ENCODE data around the gene CDCA3. TPM values are rescaled to one million over a fixed set of nuclear protein-coding genes. Genes with fewer than 3 reads are reported as not detected.

The CDCA3 gene
- total RNA-seq, 4 donors from 2014 or later = 2.0 to 7.1 (median 2.9) TPM

DNA sequence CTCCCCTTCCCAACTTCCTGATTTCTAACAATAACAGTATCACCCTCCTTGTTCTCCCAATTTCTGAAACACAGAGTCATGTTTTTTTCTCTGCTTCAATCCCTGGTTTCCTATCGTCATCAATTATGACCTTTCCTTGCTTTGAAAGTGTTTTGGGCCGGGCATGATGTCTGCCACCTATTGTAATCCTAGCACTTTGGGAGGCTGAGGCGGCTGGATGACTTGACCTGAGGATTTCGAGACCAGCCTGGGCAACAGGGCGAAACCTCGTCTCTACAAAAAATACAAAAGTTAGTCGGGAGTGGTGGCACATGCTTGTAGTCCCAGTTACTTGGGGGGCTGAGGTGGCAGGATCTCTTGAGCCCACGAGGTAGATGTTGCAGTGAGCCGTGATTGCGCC is 42.0 kb downstream of the CDCA3 start:
- DNase-seq (ENCODE audit: low spot score in 2 of 2) = no peak
- 82 to 87% methylated on average over 10 of the region's 10 CpGs for WGBS, 2 donors
- H3K4me3 ChIP-seq (ENCODE audit: low read depth, poor library complexity, severe bottlenecking) = no peak overlapping the region
- intact Hi-C loops (cut with DNase I; ENCODE audit: low total_unique reads) = loop anchor here (10.0 kb wide), 1 partner anchor 1814 kb away; no protein-coding TSS in a partner anchor
- TF ChIP-seq POLR2A (IDR thresholded peaks at IDR 0.05) = no peak
- TF ChIP-seq, protein P1, sequence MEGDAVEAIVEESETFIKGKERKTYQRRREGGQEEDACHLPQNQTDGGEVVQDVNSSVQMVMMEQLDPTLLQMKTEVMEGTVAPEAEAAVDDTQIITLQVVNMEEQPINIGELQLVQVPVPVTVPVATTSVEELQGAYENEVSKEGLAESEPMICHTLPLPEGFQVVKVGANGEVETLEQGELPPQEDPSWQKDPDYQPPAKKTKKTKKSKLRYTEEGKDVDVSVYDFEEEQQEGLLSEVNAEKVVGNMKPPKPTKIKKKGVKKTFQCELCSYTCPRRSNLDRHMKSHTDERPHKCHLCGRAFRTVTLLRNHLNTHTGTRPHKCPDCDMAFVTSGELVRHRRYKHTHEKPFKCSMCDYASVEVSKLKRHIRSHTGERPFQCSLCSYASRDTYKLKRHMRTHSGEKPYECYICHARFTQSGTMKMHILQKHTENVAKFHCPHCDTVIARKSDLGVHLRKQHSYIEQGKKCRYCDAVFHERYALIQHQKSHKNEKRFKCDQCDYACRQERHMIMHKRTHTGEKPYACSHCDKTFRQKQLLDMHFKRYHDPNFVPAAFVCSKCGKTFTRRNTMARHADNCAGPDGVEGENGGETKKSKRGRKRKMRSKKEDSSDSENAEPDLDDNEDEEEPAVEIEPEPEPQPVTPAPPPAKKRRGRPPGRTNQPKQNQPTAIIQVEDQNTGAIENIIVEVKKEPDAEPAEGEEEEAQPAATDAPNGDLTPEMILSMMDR (IDR thresholded peaks at IDR 0.05) = no peak

DNA sequence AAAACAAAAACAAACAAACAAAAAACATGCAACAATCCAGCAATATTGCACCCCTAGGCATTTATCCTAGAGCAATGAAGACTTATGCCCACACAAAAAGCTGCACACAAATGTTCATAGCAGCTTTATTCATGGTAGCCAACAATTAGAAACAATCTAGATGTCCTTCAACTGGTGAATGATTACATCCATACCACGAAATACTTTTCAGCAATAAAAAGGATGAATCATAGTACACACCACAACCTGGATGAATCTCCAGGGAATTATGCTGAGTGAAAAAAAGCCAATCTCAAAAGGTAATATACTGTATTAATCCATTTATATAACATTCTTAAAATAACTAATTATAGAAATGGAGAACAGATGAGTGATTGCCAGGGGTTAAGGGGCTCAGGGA is 43.9 kb downstream of the CDCA3 start:
- WGBS, 2 donors = 42 to 62% methylated on average over 1 of the region's 1 CpG
- intact Hi-C loops (cut with DNase I; ENCODE audit: low total_unique reads) = loop anchor here (10.0 kb wide), 1 partner anchor 1812 kb away; no protein-coding TSS in a partner anchor
- no peak overlapping the region for H3K4me3 ChIP-seq (ENCODE audit: low read depth, poor library complexity, severe bottlenecking)
- no peak for DNase-seq (ENCODE audit: low spot score in 2 of 2)
- TF ChIP-seq POLR2A (IDR thresholded peaks at IDR 0.05) = no peak
- TF ChIP-seq, protein P1 (IDR thresholded peaks at IDR 0.05) = no peak

DNA sequence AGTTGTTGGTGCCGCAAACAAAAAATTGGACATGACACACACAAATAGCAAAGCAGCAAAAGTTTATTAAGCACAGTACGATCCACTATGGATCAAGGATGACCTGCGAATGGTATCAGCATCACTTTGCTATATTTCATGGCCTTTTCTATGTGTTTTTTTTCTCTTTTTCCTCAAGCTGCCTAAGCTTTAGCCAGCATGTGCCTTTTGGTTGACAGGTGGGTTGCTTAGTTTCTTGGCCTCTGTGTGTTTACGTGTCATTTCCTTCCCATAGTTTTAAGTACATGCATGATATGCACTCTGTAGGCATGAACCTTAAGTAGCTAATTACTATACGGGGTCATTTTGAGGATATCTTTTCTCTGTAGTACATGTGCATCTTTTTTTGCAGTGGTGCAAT is 51.9 kb downstream of the CDCA3 start:
- no peak overlapping the region for H3K4me3 ChIP-seq (ENCODE audit: low read depth, poor library complexity, severe bottlenecking)
- no peak for TF ChIP-seq POLR2A (IDR thresholded peaks at IDR 0.05)
- TF ChIP-seq, protein P1 (IDR thresholded peaks at IDR 0.05) = no peak
- intact Hi-C loops (cut with DNase I; ENCODE audit: low total_unique reads) = no loop called here
- 92 to 94% methylated on average over 5 of the region's 5 CpGs for WGBS, 2 donors
- no peak for DNase-seq (ENCODE audit: low spot score in 2 of 2)

Other genes with a start within 250 kb of the CDCA3 start
- gene CHD4, start 243.9 kb downstream of the CDCA3 start, total RNA-seq = 100 to 1,000 TPM; 167 to 235 (median 205) TPM
- 10 to 100 TPM; 11.0 to 16.4 (median 12.4) TPM for gene LPAR5, start 215.3 kb downstream of the CDCA3 start, total RNA-seq
- 1 to 10 TPM in 2 of 4 donors, under 1 TPM in 2; 0.42 to 8.6 (median 0.76) TPM for gene ACRBP, start 203.9 kb downstream of the CDCA3 start, total RNA-seq
- gene ING4, start 188.2 kb downstream of the CDCA3 start, total RNA-seq = 10 to 100 TPM; 40.8 to 63.6 (median 56.0) TPM
- 10 to 100 TPM; 22.7 to 79.9 (median 33.7) TPM for gene ZNF384, start 161.9 kb downstream of the CDCA3 start, total RNA-seq
- not detected for gene PIANP, start 150.5 kb downstream of the CDCA3 start, total RNA-seq
- 10 to 100 TPM; 46.3 to 64.6 (median 56.6) TPM for gene COPS7A, start 127.2 kb downstream of the CDCA3 start, total RNA-seq
- gene MLF2, start 98.1 kb downstream of the CDCA3 start, total RNA-seq = 100 to 1,000 TPM; 140 to 196 (median 175) TPM
- gene PTMS, start 84.9 kb downstream of the CDCA3 start, total RNA-seq = 100 to 1,000 TPM in 2 of 4 donors, 10 to 100 TPM in 2; 91.6 to 131 (median 114) TPM
- 1 to 10 TPM in 1 of 4 donors, under 1 TPM in 1, not detected in 2; 0.52 to 1.1 TPM for gene LAG3, start 78.8 kb downstream of the CDCA3 start, total RNA-seq
- gene CD4, start 61.8 kb downstream of the CDCA3 start, total RNA-seq = 1 to 10 TPM; 2.9 to 7.0 (median 3.6) TPM
- gene GPR162, start 29.5 kb downstream of the CDCA3 start, total RNA-seq = 1 to 10 TPM in 2 of 4 donors, under 1 TPM in 1, not detected in 1; 0.65 to 1.4 (median 1.3) TPM
- gene P3H3, start 22.9 kb downstream of the CDCA3 start, total RNA-seq = 10 to 100 TPM in 2 of 4 donors, 1 to 10 TPM in 2; 8.8 to 18.2 (median 11.8) TPM
- 1 to 10 TPM in 1 of 4 donors, under 1 TPM in 2, not detected in 1; 0.17 to 1.2 (median 0.52) TPM for gene GNB3, start 10.4 kb downstream of the CDCA3 start, total RNA-seq
- 10 to 100 TPM; 61.9 to 79.3 (median 72.5) TPM for gene USP5, start 864 bp upstream of the CDCA3 start, total RNA-seq
- gene TPI1, start 16.2 kb upstream of the CDCA3 start, total RNA-seq = 100 to 1,000 TPM; 265 to 558 (median 432) TPM
- 10 to 100 TPM in 3 of 4 donors, 1 to 10 TPM in 1; 6.8 to 14.7 (median 11.5) TPM for gene SPSB2, start 22.0 kb upstream of the CDCA3 start, total RNA-seq
- 10 to 100 TPM in 1 of 4 donors, 1 to 10 TPM in 3; 6.4 to 11.5 (median 8.2) TPM for gene LRRC23, start 53.5 kb upstream of the CDCA3 start, total RNA-seq
- 1 to 10 TPM; 3.6 to 7.9 (median 6.1) TPM for gene ENO2, start 63.3 kb upstream of the CDCA3 start, total RNA-seq
- 100 to 1,000 TPM in 1 of 4 donors, 10 to 100 TPM in 3; 33.4 to 115 (median 64.0) TPM for gene ATN1, start 76.7 kb upstream of the CDCA3 start, total RNA-seq
- gene RNU7-1, start 92.5 kb upstream of the CDCA3 start, total RNA-seq = not detected
- 100 to 1,000 TPM; 341 to 526 (median 418) TPM for gene C12orf57, start 92.7 kb upstream of the CDCA3 start, total RNA-seq
- gene PTPN6, start 100.1 kb upstream of the CDCA3 start, total RNA-seq = 10 to 100 TPM; 31.8 to 44.5 (median 34.4) TPM
- 100 to 1,000 TPM; 176 to 256 (median 221) TPM for gene PHB2, start 119.4 kb upstream of the CDCA3 start, total RNA-seq
- gene EMG1, start 119.6 kb upstream of the CDCA3 start, total RNA-seq = 10 to 100 TPM; 31.7 to 43.1 (median 34.7) TPM
- gene LPCAT3, start 167.2 kb upstream of the CDCA3 start, total RNA-seq = 10 to 100 TPM; 29.6 to 51.2 (median 48.4) TPM
- 100 to 1,000 TPM in 1 of 4 donors, 10 to 100 TPM in 3; 52.6 to 187 (median 59.3) TPM for gene C1S, start 209.4 kb upstream of the CDCA3 start, total RNA-seq
- 100 to 1,000 TPM in 1 of 4 donors, 10 to 100 TPM in 3; 65.0 to 259 (median 84.7) TPM for gene C1R, start 241.2 kb upstream of the CDCA3 start, total RNA-seq

All from lower leg skin (tissue), 4 donors.